MG63 (cell line): ENCODE results near the gene TEDDM1. TPM values are rescaled to one million over a fixed set of nuclear protein-coding genes. Genes with fewer than 3 reads are reported as not detected.
"Not testable (repeated sequence)": the region's sequence is repeated elsewhere in the genome, so short reads cannot be mapped to it uniquely, and the experiment has no call there.

Source experiments
- DNase-seq: peaks from one replicate; pipeline ENCODE4 v3.0.0-alpha.2; 2020
- H3K27me3 ChIP-seq: fragments of 250-450 bp; sonication (Bioruptor Pico); 2 replicates; pipeline ENCODE4 v1.5.1; 2020; ENCODE audit warnings: mild to moderate bottlenecking, moderate library complexity
- H3K36me3 ChIP-seq: fragments of 250-450 bp; sonication (Bioruptor Pico); 2 replicates; pipeline ENCODE4 v1.5.1; 2020; ENCODE audit warnings: mild to moderate bottlenecking, moderate library complexity
- H3K4me3 ChIP-seq: fragments of 250-450 bp; sonication (Bioruptor Pico); 2 replicates; pipeline ENCODE4 v1.5.1; 2020; ENCODE audit warnings: mild to moderate bottlenecking, moderate library complexity
- H3K9me3 ChIP-seq: fragments of 250-450 bp; sonication (Bioruptor Pico); 2 replicates; pipeline ENCODE4 v1.5.1; 2020; ENCODE audit warnings: mild to moderate bottlenecking, moderate library complexity
- total RNA-seq: library from RNA; depleted of rRNA; stranded (reverse); fragments of >200 nt; shearing (Covaris generic); gene quantifications from 2 replicates; pipeline ENCODE4 v1.2.3, GENCODE V29; 2014; ENCODE audit warnings: low replicate concordance

Gene TEDDM1
- total RNA-seq, 1 experiment from 2014 or later = not detected

DNA sequence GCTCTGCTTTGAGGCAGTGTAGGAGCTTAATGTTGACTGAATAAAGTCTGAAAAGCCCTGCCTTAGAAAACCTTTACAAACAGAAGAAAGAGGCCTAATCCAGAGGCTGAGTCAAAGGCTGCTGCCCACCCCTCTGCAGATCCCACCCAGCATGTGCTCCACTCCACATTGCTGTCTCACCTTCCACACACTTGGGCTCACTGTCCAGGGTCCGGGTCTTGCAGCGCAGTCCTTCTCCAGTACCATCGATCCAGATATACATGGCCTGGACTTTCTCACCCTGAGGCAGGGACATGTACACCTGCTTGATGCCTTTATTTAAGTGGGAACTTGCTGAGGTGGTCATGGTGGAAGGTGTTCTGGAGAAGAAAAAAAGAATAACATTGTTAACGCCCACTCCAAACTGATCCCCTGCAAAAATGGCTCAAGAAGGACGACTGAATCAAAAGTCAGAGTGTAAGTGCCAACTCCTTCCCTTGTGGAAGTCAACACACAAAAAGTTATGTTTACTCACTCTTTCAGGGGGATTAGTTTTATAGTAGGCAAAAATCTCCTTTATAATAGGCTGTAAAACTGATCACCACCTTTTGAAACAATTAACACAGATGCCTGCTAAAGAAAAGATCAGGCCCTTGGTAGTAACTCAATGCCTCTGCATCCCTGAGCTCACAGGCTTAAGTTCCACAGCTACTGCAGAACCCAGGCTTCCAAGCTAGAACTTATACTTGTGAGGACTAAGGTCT lies 11.9 kb downstream of the TEDDM1 start:
- Histone ChIP-seq H3K36me3 (peaks cover 65% of the 10 kb centered on the region), H3K27me3 (no peaks in the 10 kb centered on the region), H3K9me3 (no peaks in the 10 kb centered on the region), H3K4me3 (peak overlapping the region; percentile 96)
- no peak for DNase-seq

DNA sequence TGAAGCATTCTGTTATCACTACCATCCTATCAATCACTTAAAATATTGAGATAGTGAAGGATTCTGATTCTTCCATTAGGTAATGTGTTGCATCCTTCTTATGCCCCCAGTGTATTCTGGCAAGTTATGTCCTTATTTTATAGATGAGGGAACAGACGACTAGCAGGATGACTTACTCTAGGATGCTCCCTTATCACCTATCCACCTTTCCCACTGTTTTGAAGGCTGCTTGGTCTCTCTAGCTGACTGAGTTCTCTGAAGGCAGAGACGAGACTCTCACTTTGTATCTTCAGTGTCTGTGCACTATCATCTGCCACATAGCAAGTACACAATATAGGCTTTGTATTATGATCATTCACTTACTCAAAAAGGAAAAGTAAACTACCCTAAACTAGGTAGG lies 12.9 kb downstream of the TEDDM1 start:
- no peak for DNase-seq
- H3K4me3 ChIP-seq = no peak overlapping the region
- H3K36me3 ChIP-seq = peaks cover 71% of the 10 kb centered on the region
- H3K27me3 ChIP-seq = no peaks in the 10 kb centered on the region
- H3K9me3 ChIP-seq = no peaks in the 10 kb centered on the region

DNA sequence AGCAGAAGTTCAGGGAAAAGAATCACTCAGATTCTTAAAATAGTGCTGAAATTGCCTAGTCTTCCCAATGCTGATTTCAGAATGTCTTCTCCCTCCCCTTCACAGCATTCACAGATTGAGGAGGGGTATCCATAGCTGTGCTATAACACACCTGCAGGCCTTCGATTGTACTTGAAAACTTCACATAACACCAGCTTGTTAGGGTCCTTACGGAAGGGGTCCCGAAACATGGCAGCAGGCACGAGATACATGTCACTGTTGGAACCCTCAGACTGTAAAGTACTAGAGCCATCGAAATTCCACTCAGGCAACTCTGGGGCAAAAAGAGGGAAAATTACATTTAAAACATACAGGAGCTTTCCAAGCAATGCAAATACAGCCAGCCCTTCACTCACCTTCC lies 13.5 kb downstream of the TEDDM1 start:
- no peak for DNase-seq
- Histone ChIP-seq H3K27me3 (no peaks in the 10 kb centered on the region), H3K36me3 (peaks cover 76% of the 10 kb centered on the region), H3K4me3 (no peak overlapping the region), H3K9me3 (no peaks in the 10 kb centered on the region)

DNA sequence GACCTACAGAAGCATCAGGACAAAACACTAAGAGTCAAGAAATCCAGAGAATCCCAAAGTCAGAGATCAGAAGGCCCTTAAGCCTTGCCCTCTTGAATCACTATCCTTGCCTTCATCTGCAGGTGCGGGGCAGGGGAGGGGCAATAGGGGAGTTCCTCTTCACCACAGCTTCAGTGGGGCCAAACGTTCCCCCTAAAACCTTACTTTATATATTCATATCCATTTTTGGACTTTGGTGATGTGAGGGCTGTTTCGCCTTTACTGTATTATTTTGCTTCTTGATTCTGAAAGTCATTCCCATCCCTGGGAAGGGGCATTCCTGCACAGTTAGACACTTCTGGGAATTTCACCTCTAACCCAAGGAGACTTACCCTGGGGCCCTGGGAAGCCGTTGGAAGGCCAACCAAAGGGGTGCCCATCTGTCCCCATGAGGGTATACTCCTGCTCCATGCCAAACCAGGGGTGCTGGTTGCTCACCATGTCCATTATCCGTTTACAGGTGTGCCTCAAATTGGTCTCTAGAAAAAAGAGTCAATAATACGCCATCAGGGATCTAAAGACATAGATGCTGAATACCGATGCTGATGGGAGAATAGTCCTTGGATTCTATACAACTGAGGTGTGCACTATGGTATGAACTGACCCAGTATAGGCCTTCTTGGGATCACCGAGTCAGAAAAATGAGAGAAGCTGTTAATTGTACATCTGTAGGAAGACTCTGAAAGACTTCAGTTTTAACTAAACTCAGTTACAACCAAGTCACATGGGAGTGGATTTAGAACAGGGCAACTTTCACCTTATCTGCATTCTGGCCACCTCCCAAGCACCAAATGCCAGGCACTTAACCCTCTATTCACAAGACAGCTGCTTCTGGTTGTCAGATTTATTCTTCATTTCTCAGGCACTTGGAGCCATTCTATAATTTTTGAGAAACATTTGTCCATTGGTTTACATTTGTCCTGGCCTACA lies 14.3 kb downstream of the TEDDM1 start:
- Histone ChIP-seq H3K9me3 (no peaks in the 10 kb centered on the region), H3K4me3 (no peak overlapping the region), H3K27me3 (no peaks in the 10 kb centered on the region), H3K36me3 (peaks cover 76% of the 10 kb centered on the region)
- no peak for DNase-seq

DNA sequence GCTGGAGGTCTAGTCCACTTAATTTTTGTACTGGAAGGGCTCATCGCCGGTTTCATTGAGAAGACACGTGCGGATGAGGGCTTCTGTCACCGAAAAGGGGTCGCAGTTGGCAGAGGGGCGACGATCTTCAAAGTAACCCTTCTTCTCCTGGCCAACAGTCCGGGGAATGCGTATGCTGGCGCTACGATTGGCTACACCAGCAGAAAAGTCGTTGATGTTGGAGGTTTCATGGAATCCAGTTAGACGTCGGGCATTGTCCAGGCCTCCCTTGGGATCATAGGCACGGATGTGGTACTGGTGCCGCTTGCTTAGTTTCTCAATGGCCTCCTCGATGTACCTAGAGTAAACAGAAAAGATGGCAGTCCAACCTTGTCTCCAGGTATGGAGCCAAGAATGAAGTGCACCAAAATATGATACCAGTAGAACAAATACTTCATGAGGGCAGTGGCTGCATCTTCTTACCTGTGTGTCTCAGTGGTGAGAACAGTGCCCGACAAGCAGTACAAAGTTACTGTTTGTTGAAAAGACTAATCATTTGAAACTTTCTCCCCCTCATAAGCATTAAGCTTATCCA lies 16.0 kb downstream of the TEDDM1 start:
- Histone ChIP-seq H3K4me3 (no peak overlapping the region), H3K9me3 (no peaks in the 10 kb centered on the region), H3K36me3 (peaks cover 68% of the 10 kb centered on the region), H3K27me3 (no peaks in the 10 kb centered on the region)
- no peak for DNase-seq

DNA sequence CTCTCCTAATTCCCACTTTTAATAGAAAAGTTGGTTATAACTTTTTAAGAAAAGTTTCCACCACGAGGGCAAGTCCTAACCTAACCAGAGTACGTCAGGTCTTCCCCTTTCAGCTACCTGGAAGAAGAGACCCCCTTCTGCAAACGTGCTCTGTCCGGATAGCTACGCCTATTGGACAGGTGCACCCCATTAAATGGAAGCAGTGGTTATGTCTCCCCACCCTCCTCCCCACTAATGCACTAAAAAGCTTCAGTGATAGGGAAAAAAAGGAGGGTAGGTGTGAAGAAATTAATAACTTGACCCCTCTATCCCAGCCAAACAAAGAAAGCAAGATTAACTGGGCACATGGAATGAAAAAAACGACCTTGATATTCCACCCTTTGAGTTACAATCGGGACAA lies 16.5 kb downstream of the TEDDM1 start:
- Histone ChIP-seq H3K4me3 (no peak overlapping the region), H3K9me3 (no peaks in the 10 kb centered on the region), H3K27me3 (no peaks in the 10 kb centered on the region), H3K36me3 (peaks cover 63% of the 10 kb centered on the region)
- DNase-seq = no peak

DNA sequence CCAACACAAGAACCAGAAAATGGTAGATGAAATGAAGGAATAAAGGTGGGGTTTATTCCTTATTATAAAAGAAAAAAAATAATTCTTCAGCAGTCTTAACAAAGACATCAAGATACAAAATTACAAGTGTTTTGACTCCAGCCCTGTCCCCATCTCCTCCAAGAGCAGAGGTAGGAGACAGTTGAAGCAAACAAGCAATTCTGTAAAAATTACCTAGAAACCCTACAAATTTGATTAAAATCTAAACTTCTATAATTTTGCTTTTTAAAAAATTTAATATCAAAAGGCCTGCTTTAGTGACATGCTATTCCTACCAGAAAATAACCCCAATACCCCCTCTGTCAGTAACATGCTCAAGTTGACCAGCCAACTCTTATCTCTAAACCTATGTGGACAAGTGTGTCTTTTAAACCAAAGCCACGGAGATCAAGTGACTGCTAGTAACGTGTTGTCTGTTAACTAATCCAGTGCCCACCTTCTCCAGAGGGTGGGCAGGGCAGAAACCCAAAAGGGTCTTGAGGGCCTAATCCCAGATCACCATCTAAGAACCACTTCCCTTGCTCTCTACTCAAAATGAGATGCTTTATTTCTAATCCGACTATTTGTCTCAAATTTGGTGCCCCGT lies 17.3 kb downstream of the TEDDM1 start:
- no peak overlapping the region for H3K4me3 ChIP-seq
- peaks cover 55% of the 10 kb centered on the region for H3K36me3 ChIP-seq
- no peaks in the 10 kb centered on the region for H3K27me3 ChIP-seq
- DNase-seq = no peak
- H3K9me3 ChIP-seq = no peaks in the 10 kb centered on the region

DNA sequence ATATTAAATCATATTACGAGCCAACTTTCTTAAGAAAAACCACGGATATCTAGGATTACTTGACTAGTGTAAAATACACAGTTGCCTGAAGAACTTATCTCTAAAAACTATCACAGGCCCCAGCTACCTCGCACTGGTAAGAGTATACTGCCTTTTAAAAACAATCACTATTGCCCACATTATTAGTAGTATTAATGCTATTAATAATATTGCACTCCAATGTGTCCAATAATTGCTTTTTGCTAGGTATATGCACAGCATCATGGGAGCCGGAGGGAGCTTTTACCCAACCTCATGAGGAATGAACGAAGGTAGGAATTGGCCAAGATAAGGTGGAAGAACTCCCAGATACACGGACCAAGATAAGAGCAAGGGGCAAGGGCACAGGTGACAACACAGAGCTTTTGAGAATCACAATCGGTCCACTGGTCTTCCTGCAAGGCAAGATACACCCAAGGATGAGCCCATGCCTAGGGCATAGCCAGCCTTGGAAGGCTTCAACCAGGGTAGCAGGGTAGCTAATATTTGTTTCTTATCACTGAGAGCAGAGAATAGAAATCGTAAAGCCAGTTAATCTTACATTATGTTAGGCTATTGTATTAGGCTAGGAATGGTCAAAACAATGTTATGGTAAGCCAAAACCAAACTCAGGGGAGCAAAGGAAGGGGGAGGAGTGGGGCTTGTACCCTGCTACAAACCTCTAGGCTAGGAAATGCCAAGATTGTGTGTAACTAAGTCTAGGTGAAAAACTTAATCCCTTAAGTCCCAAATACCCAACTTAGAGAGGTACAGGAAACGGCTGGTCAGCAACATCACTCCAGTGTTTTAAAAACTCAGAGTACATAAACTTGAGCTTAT lies 18.3 kb downstream of the TEDDM1 start:
- Histone ChIP-seq H3K9me3 (no peaks in the 10 kb centered on the region), H3K27me3 (no peaks in the 10 kb centered on the region), H3K4me3 (no peak overlapping the region), H3K36me3 (peaks cover 45% of the 10 kb centered on the region)
- no peak for DNase-seq

DNA sequence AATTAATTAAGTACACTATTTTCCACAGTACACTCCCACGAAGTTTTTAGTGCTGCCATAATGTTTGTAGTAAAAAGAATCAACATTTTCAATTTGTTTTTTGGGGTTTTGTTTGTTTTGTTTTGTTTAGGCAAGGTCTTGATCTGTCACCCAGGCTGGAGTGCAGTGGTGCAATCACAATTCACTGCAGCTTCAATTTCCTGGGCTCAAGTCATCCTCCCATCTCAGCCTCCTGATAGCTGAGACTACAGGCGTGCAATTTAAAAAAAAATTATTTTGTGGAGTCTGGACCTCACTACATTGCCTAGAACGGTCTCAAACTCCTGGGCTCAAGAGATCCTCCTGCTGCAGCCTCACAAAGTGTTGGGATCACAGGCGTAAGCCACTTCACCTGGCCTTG lies 20.3 kb downstream of the TEDDM1 start:
- Histone ChIP-seq H3K4me3 (no peak overlapping the region), H3K9me3 (no peaks in the 10 kb centered on the region), H3K27me3 (no peaks in the 10 kb centered on the region), H3K36me3 (peaks cover 25% of the 10 kb centered on the region)
- no peak for DNase-seq

DNA sequence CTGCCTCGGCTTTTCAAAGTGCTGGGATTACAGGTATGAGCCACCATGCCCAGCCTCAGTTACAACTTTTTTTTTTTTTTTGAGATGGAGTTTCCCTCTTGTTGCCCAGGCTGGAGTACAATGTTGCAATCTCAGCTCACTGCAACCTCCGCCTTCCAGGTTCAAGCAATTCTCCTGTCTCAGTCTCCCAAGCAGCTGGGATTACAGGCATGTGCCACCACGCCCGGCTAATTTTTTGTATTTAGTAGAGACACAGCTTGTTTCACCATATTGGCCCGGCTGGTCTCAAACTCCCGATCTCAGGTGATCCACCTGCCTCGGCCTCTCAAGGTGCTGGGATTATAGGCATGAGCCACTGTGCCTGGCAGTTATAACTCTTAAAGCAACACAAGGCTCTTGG lies 20.7 kb downstream of the TEDDM1 start:
- not testable (repeated sequence) for DNase-seq, H3K9me3 ChIP-seq, H3K27me3 ChIP-seq, H3K4me3 ChIP-seq
- H3K36me3 ChIP-seq = peaks cover 23% of the 10 kb centered on the region

DNA sequence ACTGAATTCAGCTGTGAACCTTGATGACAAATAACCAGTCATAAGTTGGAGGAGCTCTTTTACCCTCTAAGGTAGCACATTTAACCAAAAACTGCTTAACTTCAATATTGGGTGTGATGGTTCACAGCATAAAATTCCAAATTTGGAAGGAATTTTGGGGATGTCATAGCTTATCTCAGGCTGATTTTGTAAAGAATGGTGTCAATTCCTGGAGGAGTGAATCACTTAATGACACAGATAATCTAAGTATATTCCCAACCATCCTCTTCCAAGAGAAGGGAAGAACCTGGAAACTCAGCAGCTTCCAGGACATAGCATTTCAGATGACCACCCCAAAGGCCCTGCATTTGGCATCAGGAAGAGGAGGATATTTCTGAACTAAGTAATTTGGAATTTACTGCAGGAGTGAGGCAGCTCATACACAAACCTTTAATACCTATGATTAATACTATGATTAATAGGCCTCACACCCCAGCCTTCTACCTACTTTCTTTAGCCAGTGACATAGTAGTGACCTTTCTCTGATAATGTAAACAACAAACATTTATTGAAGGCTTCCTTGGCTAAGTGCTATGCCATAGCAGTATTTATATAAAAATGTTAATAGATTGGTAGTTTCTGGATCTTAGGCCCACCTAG lies 23.4 kb downstream of the TEDDM1 start:
- Histone ChIP-seq H3K36me3 (no peaks in the 10 kb centered on the region; the same call in 1 of the 2 replicates), H3K27me3 (no peaks in the 10 kb centered on the region), H3K9me3 (no peaks in the 10 kb centered on the region), H3K4me3 (no peak overlapping the region)
- DNase-seq = peak; percentile 47

DNA sequence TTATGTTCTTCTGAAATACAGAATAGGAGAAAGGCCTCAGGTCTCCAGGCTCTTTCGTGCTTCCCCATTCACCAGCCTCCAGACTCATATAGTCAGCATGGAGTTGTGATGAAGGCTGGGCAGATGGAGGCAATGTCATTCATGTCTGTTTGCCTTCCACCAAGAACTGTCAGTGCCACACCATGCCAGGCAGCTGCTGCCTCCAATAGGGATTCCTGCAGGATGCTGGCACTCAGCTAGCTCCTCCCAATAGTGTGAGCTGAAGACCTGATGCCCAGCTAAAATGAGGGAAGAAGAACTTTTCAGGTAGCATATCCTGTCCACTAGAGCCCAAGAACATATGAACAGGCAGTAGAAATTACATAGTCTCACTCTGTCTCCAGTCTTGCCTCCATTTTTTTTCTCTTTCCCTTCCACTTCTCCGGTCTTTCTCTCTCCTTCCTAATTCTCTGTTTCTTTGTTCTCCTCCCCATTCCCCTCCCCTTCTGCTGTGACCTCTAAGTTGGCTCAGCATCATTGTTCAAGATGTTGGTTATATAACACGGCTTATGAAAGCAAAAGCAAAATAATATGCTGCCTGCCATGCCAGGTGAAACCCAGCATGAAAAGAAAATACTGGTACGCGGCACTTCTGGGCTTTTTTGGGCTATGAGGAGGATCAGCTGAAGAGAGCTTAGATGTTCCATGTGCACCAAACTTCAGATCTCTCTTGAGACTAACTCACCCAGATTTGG lies 26.2 kb downstream of the TEDDM1 start:
- Histone ChIP-seq H3K9me3 (no peaks in the 10 kb centered on the region), H3K36me3 (no peaks in the 10 kb centered on the region), H3K4me3 (no peak overlapping the region), H3K27me3 (no peaks in the 10 kb centered on the region)
- DNase-seq = no peak

DNA sequence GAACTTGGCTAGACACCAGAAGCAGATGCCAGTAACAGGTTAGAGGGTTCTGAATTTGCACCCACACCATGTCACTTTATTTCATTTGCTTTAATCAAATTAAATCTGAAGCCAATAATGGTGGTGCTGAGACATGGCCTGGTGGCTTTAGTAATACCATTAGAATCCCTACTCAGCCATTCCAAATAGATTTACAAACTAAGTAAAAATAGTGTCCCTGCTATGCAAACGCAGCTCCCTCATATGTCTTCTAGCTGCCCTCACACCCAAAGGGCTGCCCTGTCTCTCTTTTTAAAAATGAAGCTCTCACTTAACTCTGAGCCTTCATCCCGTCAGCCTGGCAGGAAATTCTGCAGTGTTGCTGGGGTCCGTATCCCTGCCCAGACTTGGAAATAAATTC lies 29.9 kb downstream of the TEDDM1 start:
- H3K9me3 ChIP-seq = no peaks in the 10 kb centered on the region
- DNase-seq = no peak
- no peaks in the 10 kb centered on the region for H3K27me3 ChIP-seq
- H3K4me3 ChIP-seq = no peak overlapping the region
- no peaks in the 10 kb centered on the region for H3K36me3 ChIP-seq

DNA sequence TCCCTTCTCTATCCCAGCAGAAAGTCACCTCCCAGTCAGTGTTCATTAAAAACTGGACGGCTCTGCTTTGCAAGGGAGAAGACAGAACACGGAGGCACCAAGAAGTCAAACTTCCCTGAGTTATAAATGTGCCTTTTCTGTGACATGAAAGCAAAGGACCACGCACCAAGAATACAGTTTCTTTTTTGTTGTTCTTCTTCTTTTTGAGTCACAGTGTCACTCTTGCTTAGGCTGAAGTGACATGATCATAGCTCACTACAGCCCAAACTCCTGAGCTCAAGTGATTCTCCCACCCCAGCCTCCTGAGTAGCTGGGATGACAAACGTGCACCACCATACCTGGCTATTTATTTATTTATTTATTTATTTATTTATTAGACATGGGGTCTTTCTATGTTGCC lies 31.6 kb downstream of the TEDDM1 start:
- no peak for DNase-seq
- Histone ChIP-seq H3K4me3 (no peak overlapping the region), H3K36me3 (no peaks in the 10 kb centered on the region), H3K9me3 (no peaks in the 10 kb centered on the region), H3K27me3 (no peaks in the 10 kb centered on the region)

DNA sequence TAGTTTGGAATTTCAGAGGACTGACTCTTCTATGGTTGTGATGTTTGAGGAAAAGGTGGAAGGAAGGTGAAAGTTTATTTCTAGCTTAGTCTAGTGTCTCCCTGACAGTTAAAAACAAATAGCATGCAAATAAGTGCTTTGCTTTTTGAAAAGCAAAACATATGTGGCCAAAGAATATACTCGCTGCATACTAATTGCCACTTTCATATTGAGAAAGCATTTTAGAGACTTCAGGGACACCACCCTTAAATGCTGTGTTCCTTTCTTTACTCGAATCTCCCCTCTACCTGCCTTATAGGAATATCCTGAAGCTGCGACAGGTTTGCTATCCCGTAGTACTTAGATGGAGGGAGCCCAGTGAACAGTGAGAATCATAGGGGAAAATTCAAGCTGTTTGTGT lies 32.1 kb downstream of the TEDDM1 start:
- Histone ChIP-seq H3K4me3 (no peak overlapping the region), H3K27me3 (no peaks in the 10 kb centered on the region), H3K36me3 (no peaks in the 10 kb centered on the region), H3K9me3 (no peaks in the 10 kb centered on the region)
- DNase-seq = no peak
